ENCODE results near the gene SLC22A7.

SLC22A7 gene, protein sequence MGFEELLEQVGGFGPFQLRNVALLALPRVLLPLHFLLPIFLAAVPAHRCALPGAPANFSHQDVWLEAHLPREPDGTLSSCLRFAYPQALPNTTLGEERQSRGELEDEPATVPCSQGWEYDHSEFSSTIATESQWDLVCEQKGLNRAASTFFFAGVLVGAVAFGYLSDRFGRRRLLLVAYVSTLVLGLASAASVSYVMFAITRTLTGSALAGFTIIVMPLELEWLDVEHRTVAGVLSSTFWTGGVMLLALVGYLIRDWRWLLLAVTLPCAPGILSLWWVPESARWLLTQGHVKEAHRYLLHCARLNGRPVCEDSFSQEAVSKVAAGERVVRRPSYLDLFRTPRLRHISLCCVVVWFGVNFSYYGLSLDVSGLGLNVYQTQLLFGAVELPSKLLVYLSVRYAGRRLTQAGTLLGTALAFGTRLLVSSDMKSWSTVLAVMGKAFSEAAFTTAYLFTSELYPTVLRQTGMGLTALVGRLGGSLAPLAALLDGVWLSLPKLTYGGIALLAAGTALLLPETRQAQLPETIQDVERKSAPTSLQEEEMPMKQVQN

DNA sequence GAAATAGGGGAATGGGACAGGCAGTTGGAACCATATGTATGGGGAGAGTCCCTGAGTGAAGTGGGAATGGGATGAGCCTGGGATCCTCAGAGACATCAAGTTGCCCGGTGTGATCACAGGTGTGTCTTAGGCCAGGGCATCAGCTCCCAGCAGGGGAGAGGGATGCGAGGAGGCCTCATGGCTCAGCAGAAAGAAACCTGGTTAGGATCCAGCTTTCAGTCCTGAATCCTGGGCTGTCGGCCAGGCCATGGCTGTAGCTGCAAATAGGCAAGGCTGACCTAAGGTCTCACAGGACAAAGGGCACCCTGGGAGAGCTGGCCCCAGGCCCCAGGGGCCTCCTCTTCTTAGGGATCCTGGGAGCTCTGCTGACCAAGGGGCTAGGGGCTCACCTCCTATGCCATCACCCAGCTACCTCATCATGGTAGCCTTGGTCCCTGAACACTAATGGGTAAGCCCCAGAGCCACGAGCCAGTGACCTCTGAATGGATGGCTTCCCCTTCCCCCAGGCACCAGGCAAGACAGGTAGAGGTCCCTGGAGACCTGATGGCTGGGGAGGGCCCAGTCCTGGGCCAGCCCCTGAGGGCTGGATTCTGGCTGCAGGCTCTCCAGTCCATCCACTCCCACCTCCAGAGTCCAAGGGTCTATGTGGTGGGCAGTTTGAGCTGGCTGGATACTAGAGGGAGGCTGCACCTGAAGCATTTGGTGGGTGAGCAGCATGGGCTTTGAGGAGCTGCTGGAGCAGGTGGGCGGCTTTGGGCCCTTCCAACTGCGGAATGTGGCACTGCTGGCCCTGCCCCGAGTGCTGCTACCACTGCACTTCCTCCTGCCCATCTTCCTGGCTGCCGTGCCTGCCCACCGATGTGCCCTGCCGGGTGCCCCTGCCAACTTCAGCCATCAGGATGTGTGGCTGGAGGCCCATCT lies at the start of gene SLC22A7:
TSS of gene SLC22A7 (plus strand) at position 617 of the 921 bp plus-strand sequence. CDS start at position 716, 99 bp downstream.
- no peak within 1 kb of the TSS for H3K4me3 ChIP-seq (ENCODE audit: low read length)
- TF ChIP-seq, protein P1, sequence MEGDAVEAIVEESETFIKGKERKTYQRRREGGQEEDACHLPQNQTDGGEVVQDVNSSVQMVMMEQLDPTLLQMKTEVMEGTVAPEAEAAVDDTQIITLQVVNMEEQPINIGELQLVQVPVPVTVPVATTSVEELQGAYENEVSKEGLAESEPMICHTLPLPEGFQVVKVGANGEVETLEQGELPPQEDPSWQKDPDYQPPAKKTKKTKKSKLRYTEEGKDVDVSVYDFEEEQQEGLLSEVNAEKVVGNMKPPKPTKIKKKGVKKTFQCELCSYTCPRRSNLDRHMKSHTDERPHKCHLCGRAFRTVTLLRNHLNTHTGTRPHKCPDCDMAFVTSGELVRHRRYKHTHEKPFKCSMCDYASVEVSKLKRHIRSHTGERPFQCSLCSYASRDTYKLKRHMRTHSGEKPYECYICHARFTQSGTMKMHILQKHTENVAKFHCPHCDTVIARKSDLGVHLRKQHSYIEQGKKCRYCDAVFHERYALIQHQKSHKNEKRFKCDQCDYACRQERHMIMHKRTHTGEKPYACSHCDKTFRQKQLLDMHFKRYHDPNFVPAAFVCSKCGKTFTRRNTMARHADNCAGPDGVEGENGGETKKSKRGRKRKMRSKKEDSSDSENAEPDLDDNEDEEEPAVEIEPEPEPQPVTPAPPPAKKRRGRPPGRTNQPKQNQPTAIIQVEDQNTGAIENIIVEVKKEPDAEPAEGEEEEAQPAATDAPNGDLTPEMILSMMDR (IDR thresholded peaks at IDR 0.05; ENCODE audit: insufficient read depth, low read depth, low read length, missing control alignments): no peak
- no peak for DNase-seq (ENCODE audit: low read depth)

GRCh38 chr6:43248791-43249190 lies 49.3 kb upstream of the SLC22A7 start:
- TF ChIP-seq, protein P1 (IDR thresholded peaks at IDR 0.05; ENCODE audit: insufficient read depth, low read depth, low read length, missing control alignments): no peak
- no peak for DNase-seq (ENCODE audit: low read depth)
- no peak overlapping the region for H3K4me3 ChIP-seq (ENCODE audit: low read length)

GRCh38 chr6:43250992-43251373 lies 47.1 kb upstream of the SLC22A7 start:
- TF ChIP-seq, protein P1 (IDR thresholded peaks at IDR 0.05; ENCODE audit: insufficient read depth, low read depth, low read length, missing control alignments): no peak
- peak; percentile 32 for DNase-seq (ENCODE audit: low read depth)
- H3K4me3 ChIP-seq (ENCODE audit: low read length): no peak overlapping the region

DNA sequence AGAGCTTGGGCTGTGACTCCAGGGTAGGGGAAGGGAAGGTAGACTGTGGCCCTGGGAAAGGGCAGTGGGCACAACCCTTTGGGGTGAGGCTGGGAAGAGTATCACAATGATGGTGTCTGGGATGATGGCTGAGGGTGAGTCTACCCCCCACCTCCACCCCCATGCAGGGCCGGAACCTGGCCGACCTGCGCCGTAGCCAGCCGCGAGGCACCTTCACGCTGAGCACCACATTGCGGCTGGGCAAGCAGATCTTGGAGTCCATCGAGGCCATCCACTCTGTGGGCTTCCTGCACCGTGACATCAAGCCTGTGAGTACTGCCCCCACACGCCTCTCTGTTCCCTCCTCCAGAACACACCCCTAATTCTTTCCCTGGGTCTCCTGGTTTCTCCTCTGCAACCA lies 44.7 kb upstream of the SLC22A7 start:
- no peak for DNase-seq (ENCODE audit: low read depth)
- TF ChIP-seq, protein P1 (IDR thresholded peaks at IDR 0.05; ENCODE audit: insufficient read depth, low read depth, low read length, missing control alignments): no peak

GRCh38 chr6:43254138-43254817 lies 43.8 kb upstream of the SLC22A7 start:
- DNase-seq (ENCODE audit: low read depth): peak; percentile 35
- H3K4me3 ChIP-seq (ENCODE audit: low read length): no peak overlapping the region
- TF ChIP-seq, protein P1 (IDR thresholded peaks at IDR 0.05; ENCODE audit: insufficient read depth, low read depth, low read length, missing control alignments): no peak

More for the DNA sequence above, 44.7 kb upstream of the SLC22A7 start:
- no peak overlapping the region for H3K4me3 ChIP-seq (ENCODE audit: low read length)

- H3K4me3 ChIP-seq (ENCODE audit: low read length): no peak overlapping the region
- TF ChIP-seq, protein P1 (IDR thresholded peaks at IDR 0.05; ENCODE audit: insufficient read depth, low read depth, low read length, missing control alignments): no peak
- no peak for DNase-seq (ENCODE audit: low read depth)
Measured at GRCh38 chr6:43254846-43255245, 43.2 kb upstream of the SLC22A7 start.
